Thoracic aorta (tissue), 2 donors: ENCODE measurements around the gene SIL1. TPM values are rescaled to one million over a fixed set of nuclear protein-coding genes. Genes with fewer than 3 reads are reported as not detected.

Experiments
- ATAC-seq: fragments of 150-250 bp; one replicate; pipeline ENCODE4 v1.8.0; 2017; ENCODE audit warnings: low read depth; ENCODE audit not compliant: insufficient number of reproducible peaks, low FRiP score
- DNase-seq: peaks from one replicate; pipeline ENCODE4 v3.0.0-alpha.2; 2020; ENCODE audit warnings: low spot score
- H3K27ac ChIP-seq, 2 donors: fragments of 200-600 bp; sonication (generic); 1 replicate in 1 of 2; 2 replicates in 1 of 2; pipeline ENCODE4 v1.5.1; 2016; ENCODE audit warnings: mild to moderate bottlenecking in 2 of 2, moderate library complexity in 2 of 2
- H3K27me3 ChIP-seq: fragments of 200-600 bp; sonication (generic); replicated peaks from 2 replicates; pipeline ENCODE4 v1.6.0; 2016; ENCODE audit warnings: mild to moderate bottlenecking; ENCODE audit not compliant: insufficient read depth
- H3K36me3 ChIP-seq: fragments of 200-600 bp; sonication (generic); one replicate; pipeline ENCODE4 v1.5.1; 2016
- H3K4me1 ChIP-seq, 2 donors: fragments of 200-600 bp; sonication (generic); 1 replicate in 1 of 2; 2 replicates in 1 of 2; pipeline versions ENCODE4 v1.5.1 to v1.6.0; 2016; ENCODE audit warnings: low read depth in 2 of 2, mild to moderate bottlenecking in 1 of 2; ENCODE audit not compliant: control insufficient read depth in 1 of 2
- H3K4me3 ChIP-seq: fragments of 200-600 bp; sonication (generic); 2 replicates; pipeline ENCODE4 v1.5.1; 2016; ENCODE audit warnings: mild to moderate bottlenecking
- H3K9me3 ChIP-seq: fragments of 200-600 bp; sonication (generic); 2 replicates; pipeline ENCODE4 v1.5.1; 2016
- total RNA-seq, 2 donors: library from RNA; depleted of rRNA; stranded (reverse); fragments of >200 nt; gene quantifications; one replicate each; pipeline versions ENCODE4 v1.1.0 to v1.2.3, GENCODE V29; 2016
- TF ChIP-seq, protein P1 (sequence below): fragments of 200-600 bp; sonication (generic); IDR thresholded peaks from one replicate; pipeline ENCODE4 v1.5.1; 2019; ENCODE audit warnings: antibody characterized with exemption

SIL1 gene
- total RNA-seq, 2 donors from 2014 or later: 33.1 to 41.2 TPM

DNA sequence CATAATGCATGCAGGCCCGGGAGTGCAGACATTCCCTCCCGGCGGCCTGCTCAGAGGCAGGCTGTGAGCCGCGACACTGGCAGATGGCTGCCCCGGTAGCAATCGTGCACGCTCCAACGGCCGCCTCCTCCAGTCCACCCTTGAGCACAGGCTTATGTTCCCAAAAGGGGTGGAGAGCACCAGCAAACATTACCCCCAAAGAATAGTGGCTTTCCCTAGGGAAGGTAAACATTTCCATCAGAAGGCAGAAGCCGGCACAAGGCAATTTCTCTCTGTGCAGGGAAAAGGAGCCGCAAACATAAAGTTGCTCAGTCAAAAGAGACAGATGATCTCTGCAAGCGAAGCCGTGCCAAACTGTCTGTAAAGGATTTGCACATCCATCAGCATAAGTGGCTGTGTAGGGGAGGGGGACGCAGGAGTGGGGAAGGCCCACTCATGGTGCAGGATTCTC lies 92.5 kb downstream of the SIL1 start:
- H3K27me3 ChIP-seq: no peaks in the 10 kb centered on the region
- no peaks in the 10 kb centered on the region for H3K36me3 ChIP-seq
- H3K4me3 ChIP-seq: peak overlapping the region; percentile 44
- no peaks in the 10 kb centered on the region for H3K9me3 ChIP-seq
- H3K27ac ChIP-seq: peak overlapping the region; percentile 78 to 92
- peaks cover 31 to 80% of the 10 kb centered on the region in 2 donors for H3K4me1 ChIP-seq
- ATAC-seq: no peak
- TF ChIP-seq, protein P1, sequence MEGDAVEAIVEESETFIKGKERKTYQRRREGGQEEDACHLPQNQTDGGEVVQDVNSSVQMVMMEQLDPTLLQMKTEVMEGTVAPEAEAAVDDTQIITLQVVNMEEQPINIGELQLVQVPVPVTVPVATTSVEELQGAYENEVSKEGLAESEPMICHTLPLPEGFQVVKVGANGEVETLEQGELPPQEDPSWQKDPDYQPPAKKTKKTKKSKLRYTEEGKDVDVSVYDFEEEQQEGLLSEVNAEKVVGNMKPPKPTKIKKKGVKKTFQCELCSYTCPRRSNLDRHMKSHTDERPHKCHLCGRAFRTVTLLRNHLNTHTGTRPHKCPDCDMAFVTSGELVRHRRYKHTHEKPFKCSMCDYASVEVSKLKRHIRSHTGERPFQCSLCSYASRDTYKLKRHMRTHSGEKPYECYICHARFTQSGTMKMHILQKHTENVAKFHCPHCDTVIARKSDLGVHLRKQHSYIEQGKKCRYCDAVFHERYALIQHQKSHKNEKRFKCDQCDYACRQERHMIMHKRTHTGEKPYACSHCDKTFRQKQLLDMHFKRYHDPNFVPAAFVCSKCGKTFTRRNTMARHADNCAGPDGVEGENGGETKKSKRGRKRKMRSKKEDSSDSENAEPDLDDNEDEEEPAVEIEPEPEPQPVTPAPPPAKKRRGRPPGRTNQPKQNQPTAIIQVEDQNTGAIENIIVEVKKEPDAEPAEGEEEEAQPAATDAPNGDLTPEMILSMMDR: no peak
- no peak for DNase-seq

DNA sequence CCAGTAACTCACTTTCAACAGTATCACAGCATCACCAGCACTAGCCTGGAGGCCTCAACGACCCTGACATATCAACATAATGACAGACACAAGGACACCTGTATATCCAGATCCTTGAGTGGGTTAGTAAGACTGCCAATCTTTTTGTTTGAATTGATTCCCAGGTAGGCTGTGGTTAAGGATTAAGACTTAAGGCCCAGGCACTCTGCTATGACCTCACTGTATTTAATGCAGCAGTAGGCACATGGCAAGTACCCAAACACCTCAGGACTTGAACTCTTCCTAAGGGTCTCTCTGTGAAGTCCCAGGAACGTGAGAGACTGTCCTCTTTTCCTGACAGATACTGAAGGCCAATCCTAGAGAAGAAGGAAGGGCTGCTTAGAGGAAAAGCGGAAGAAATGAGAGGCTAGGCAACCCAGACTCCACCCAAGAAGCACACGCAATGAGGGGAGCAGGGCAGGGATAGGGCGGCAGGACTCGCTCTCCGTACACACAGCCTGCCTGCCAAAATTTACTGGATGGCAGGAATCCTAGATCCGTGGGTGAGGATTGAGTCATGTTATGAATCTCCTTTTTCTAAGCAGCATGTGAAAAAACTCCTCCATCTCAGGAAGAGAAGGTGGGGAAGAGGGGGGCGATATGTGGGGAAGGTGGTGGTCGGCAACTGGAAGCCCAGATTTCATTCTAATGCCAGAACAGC lies 93.4 kb downstream of the SIL1 start:
- Histone ChIP-seq H3K4me1 (peaks cover 31 to 73% of the 10 kb centered on the region in 2 donors), H3K4me3 (peak overlapping the region; percentile 44), H3K27me3 (no peaks in the 10 kb centered on the region), H3K9me3 (no peaks in the 10 kb centered on the region), H3K27ac (peak overlapping the region; percentile 78 to 92), H3K36me3 (no peaks in the 10 kb centered on the region)
- DNase-seq: peak; percentile 72
- peak; percentile 99 for ATAC-seq
- TF ChIP-seq, protein P1: no peak

DNA sequence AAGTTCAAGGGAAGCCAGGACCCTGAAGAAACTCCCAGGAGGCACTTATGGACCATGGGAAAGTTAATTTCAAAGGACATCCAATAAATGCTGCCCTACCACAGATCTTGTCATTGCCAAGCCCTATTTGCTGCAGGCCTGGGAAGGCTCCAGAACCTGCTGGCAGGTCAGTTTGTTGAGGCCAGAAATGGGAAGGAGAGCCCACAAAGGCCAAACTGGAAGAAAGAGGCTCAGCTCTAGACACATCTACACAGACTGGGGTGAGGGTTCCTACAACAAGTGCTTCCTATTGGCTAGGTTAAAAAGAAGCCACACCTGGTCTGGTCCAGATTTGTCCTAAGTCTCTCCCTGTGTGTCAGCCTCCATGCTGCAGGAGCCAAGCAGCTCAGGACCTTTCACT lies 94.4 kb downstream of the SIL1 start:
- DNase-seq: no peak
- Histone ChIP-seq H3K4me1 (peaks cover 26 to 63% of the 10 kb centered on the region in 2 donors), H3K4me3 (no peak overlapping the region)

DNA sequence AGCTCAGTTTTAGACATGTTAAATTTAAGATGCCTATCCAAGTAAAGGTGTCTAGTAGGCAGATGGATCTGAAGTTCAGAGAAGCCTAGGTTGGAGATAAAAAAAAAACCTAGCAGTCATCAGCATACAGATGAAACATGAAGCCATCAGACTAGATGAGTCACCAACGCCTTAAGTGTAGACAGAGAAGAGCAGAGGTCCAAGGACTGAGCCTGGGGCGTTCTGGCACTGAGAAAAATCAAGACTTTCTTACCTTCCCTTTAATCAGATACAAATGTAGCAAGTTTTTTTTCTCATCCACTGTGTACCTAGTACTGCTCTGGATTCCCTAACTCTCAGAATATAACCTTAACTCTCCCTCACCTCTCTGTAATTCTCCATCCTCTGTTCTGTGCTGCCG lies 97.3 kb downstream of the SIL1 start:
- peaks cover 14 to 35% of the 10 kb centered on the region in 2 donors for H3K4me1 ChIP-seq
- H3K36me3 ChIP-seq: no peaks in the 10 kb centered on the region
- H3K27me3 ChIP-seq: no peaks in the 10 kb centered on the region
- H3K9me3 ChIP-seq: no peaks in the 10 kb centered on the region
- DNase-seq (no peak), ATAC-seq (no peak)
- no peak overlapping the region for H3K4me3 ChIP-seq
- TF ChIP-seq, protein P1: no peak
- H3K27ac ChIP-seq: no peak overlapping the region

More for the DNA sequence above, 94.4 kb downstream of the SIL1 start:
- TF ChIP-seq, protein P1: no peak
- Histone ChIP-seq H3K9me3 (no peaks in the 10 kb centered on the region), H3K27me3 (no peaks in the 10 kb centered on the region), H3K27ac (peak overlapping the region; percentile 78 to 92), H3K36me3 (no peaks in the 10 kb centered on the region)
- ATAC-seq: no peak

DNA sequence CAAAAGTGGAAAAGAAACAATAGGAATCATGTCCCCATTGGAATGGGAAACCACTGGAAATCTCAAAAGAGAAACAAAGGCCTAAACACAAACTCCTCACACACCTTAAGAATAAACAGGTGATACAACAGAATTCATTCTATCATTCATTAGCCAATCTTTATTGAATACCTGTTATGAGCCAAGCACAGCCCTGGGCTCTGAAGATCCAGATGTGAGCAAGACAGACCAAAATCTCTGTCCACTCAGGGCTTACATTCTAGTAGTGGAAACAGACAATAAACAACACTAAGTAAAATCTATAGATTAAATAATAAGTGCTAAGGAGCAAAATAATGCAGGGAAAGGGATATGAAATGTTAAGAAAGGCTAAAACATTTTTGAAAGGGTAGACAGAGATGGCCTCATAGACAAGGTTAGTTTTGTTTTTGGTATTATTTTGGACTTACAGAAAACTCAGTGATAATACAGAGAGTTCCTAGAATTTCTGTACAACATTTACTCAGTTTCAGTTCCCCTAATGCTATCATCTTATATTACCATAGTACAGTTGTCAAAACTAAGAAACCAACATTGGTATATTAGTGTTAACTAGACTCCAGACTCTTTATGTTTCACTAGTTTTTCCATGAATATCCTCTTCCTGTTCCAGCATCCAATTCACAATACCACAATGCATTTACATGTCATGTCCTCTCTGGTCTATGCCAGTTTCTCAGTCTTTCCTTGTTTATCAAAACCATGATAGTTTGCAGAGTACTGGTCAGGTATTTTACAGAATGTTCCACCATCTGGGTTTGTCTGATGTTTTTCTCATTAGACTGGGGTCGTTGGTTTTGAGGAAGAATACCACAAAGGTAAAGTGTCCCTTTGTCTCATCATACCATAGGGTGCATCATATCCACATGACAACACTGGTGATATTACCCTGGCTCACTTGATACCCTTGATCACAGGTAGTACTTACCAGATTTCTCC lies 103.7 kb downstream of the SIL1 start:
- TF ChIP-seq, protein P1: no peak
- H3K9me3 ChIP-seq: no peaks in the 10 kb centered on the region
- no peaks in the 10 kb centered on the region for H3K27me3 ChIP-seq
- DNase-seq (no peak), ATAC-seq (no peak)
- no peak overlapping the region for H3K4me3 ChIP-seq
- no peaks in the 10 kb centered on the region for H3K4me1 ChIP-seq
- H3K27ac ChIP-seq: no peak overlapping the region
- no peaks in the 10 kb centered on the region for H3K36me3 ChIP-seq
